HepG2 (cell line): Measurements from ENCODE around the gene CD72. TPM values are rescaled to one million over a fixed set of nuclear protein-coding genes. Genes with fewer than 3 reads are reported as not detected.
A peak's percentile ranks its signal among the peaks of the same experiment; 100 is the strongest.

ENCODE experiments used
- AKAP8 ChIP-seq: sonication (generic); formaldehyde crosslinking; IDR thresholded peaks from 2 replicates; pipeline ENCODE4 v1.5.1; 2020; ENCODE audit warnings: mild to moderate bottlenecking, missing genetic modification reagents
- ARID2 ChIP-seq: sonication (generic); formaldehyde crosslinking; IDR thresholded peaks from 2 replicates; pipeline ENCODE4 v1.8.1; 2022; ENCODE audit warnings: mild to moderate bottlenecking, missing genetic modification reagents, borderline replicate concordance
- HNF1B ChIP-seq: sonication (generic); formaldehyde crosslinking; IDR thresholded peaks from 2 replicates; pipeline ENCODE4 v1.5.1; 2020; ENCODE audit warnings: mild to moderate bottlenecking, moderate library complexity, missing genetic modification reagents
- HOXD1 ChIP-seq: sonication (generic); formaldehyde crosslinking; IDR thresholded peaks from 2 replicates; pipeline ENCODE4 v1.5.0; 2020; ENCODE audit warnings: missing genetic modification reagents
- MIXL1 ChIP-seq: IDR thresholded peaks from 2 replicates; pipeline ENCODE4 v1.6.1; 2016
- PAF1 ChIP-seq: IDR thresholded peaks from 2 replicates; pipeline ENCODE4 v1.6.1; 2016; ENCODE audit warnings: missing genetic modification reagents, missing compliant biosample characterization
- SAP130 ChIP-seq: IDR thresholded peaks from 2 replicates; pipeline ENCODE4 v1.6.1; 2016; ENCODE audit warnings: low read depth
- SSRP1 ChIP-seq: IDR thresholded peaks from 2 replicates; pipeline ENCODE4 v1.6.1; 2016; ENCODE audit warnings: control low read depth
- TERF1 ChIP-seq: sonication (generic); formaldehyde crosslinking; IDR thresholded peaks from 2 replicates; pipeline ENCODE4 v1.8.0; 2022; ENCODE audit warnings: mild to moderate bottlenecking, missing genetic modification reagents, moderate library complexity
- TIGD3 ChIP-seq: sonication (generic); formaldehyde crosslinking; IDR thresholded peaks from 2 replicates; pipeline ENCODE4 v1.5.1; 2020; ENCODE audit warnings: mild to moderate bottlenecking, missing genetic modification reagents, borderline replicate concordance
- XRCC5 ChIP-seq: fragments of 200-400 bp; formaldehyde crosslinking; optimal IDR thresholded peaks from 2 replicates; pipeline ENCODE3; 2017; ENCODE audit warnings: mild to moderate bottlenecking, low read length
- ZNF143 ChIP-seq: sonication (generic); formaldehyde crosslinking; IDR thresholded peaks from 2 replicates; pipeline ENCODE4 v1.4.0; 2020; ENCODE audit warnings: missing genetic modification reagents
- ZNF281 ChIP-seq: sonication (generic); formaldehyde crosslinking; IDR thresholded peaks from 2 replicates; pipeline ENCODE4 v1.4.0; 2020; ENCODE audit warnings: missing genetic modification reagents, borderline replicate concordance
- ZNF441 ChIP-seq: sonication (generic); formaldehyde crosslinking; IDR thresholded peaks from 2 replicates; pipeline ENCODE4 v1.7.0; 2021; ENCODE audit warnings: missing genetic modification reagents, borderline replicate concordance
- ZNF503 ChIP-seq: sonication (generic); formaldehyde crosslinking; IDR thresholded peaks from 2 replicates; pipeline ENCODE4 v1.4.0; 2020; ENCODE audit warnings: missing genetic modification reagents
- ZNF687 ChIP-seq: sonication (generic); formaldehyde crosslinking; IDR thresholded peaks from 2 replicates; pipeline ENCODE4 v1.5.1; 2020; ENCODE audit warnings: mild to moderate bottlenecking, missing genetic modification reagents, moderate library complexity
- polyA plus RNA-seq, 8 experiments: library from polyadenylated mRNA; depleted of rRNA in 3 of 8; stranded (reverse) in 7 of 8; unstranded in 1 of 8; fragments of >200 nt; fragmentation: Illumina TruSeq in 4 of 8; extraction: Trizol in 4 of 8; gene quantifications; 2 replicates each; pipeline versions ENCODE4 v1.2.1 to v1.2.3, GENCODE V29; 2011 to 2016; ENCODE audit warnings: low read depth in 4 of 8, missing spikeins in 1 of 8, mixed read lengths in 1 of 8; ENCODE audit not compliant: insufficient read depth in 1 of 8
- total RNA-seq, 5 experiments: library from RNA; depleted of rRNA; stranded (reverse); fragments of >200 nt; fragmentation: Illumina TruSeq; extraction: Trizol; gene quantifications; 2 replicates each; pipeline ENCODE4 v1.2.3, GENCODE V29; 2016; ENCODE audit warnings: low read depth in 1 of 5

The CD72 gene
- total and polyA plus RNA-seq, 2 of the 13 experiments (the other 11 are each of a cell fraction or from before 2014, with no cell fraction given): 0.18 to 1.1 TPM

GRCh38 chr9:35650341-35651158, 32.3 kb upstream of the CD72 start, which contains the start of gene SIT1 (continued):
- TF ChIP-seq ZNF687 (CRISPR knock-in tag) (peak; percentile 83), AKAP8 (CRISPR knock-in tag) (no peak), ARID2 (CRISPR knock-in tag) (no peak), TERF1 (no peak), ZNF441 (no peak), HNF1B (CRISPR knock-in tag) (peak; percentile 30; the same call in 1 of the 2 replicates), PAF1 (CRISPR knock-in tag) (no peak), XRCC5 (no peak), ZNF143 (CRISPR knock-in tag) (no peak), ZNF503 (CRISPR knock-in tag) (no peak), HOXD1 (CRISPR knock-in tag) (no peak), MIXL1 (no peak), SAP130 (CRISPR knock-in tag) (peak; percentile 40), TIGD3 (CRISPR knock-in tag) (no peak), SSRP1 (no peak), ZNF281 (CRISPR knock-in tag) (peak; percentile 68)
